Brain microvascular endothelial cell (primary cell): ENCODE data around the gene RBM23.
"Not testable (repeated sequence)": the region's sequence is repeated elsewhere in the genome, so short reads cannot be mapped to it uniquely, and the experiment has no call there.

ENCODE experiments used
- DNase-seq: peaks from one replicate; pipeline ENCODE4 v3.0.0-alpha.2; 2020
- H3K27ac ChIP-seq: fragments of 250-450 bp; sonication (Bioruptor Pico); 2 replicates; pipeline ENCODE4 v1.5.1; 2020; ENCODE audit warnings: mild to moderate bottlenecking, moderate library complexity
- H3K27me3 ChIP-seq: fragments of 250-450 bp; sonication (Bioruptor Pico); replicated peaks from 2 replicates; pipeline ENCODE4 v1.5.1; 2020; ENCODE audit warnings: mild to moderate bottlenecking
- H3K36me3 ChIP-seq: fragments of 250-450 bp; sonication (Bioruptor Pico); replicated peaks from 2 replicates; pipeline ENCODE4 v1.5.1; 2020; ENCODE audit warnings: mild to moderate bottlenecking
- H3K4me3 ChIP-seq: 2 replicates; pipeline ENCODE4 v1.5.1; 2011; ENCODE audit warnings: low read depth, mild to moderate bottlenecking, control low read depth, low read length, moderate library complexity
- CTCF ChIP-seq: IDR thresholded peaks from 2 replicates; pipeline ENCODE4 v1.5.1; 2011; ENCODE audit warnings: low read depth, mild to moderate bottlenecking, moderate library complexity, low read length, control low read depth, inconsistent platforms; ENCODE audit errors: missing control alignments
- in situ Hi-C: cut with HindIII; loops from 2 replicates; pipeline ENCODE4 v1.10.0; 2017; ENCODE audit warnings: low sequenced_read_pairs, low pct_ligation_motif_present

Gene RBM23

GRCh38 chr14:22952418-22952817 lies 33.5 kb upstream of the RBM23 start:
- DNase-seq = no peak
- Histone ChIP-seq H3K27ac (no peak overlapping the region), H3K4me3 (no peak overlapping the region), H3K36me3 (peaks cover 2% of the 10 kb centered on the region), H3K27me3 (no peaks in the 10 kb centered on the region)
- in situ Hi-C loops = no loop called here
- no peak for TF ChIP-seq CTCF

- H3K27me3 ChIP-seq, in situ Hi-C loops, DNase-seq: not testable (repeated sequence)
These were observed 32.8 kb upstream of the RBM23 start for GRCh38 chr14:22951795-22952194.

GRCh38 chr14:22945642-22946041 lies 26.7 kb upstream of the RBM23 start:
- TF ChIP-seq CTCF = no peak
- Histone ChIP-seq H3K27me3 (no peaks in the 10 kb centered on the region), H3K4me3 (no peak overlapping the region), H3K27ac (no peak overlapping the region), H3K36me3 (no peaks in the 10 kb centered on the region)
- no peak for DNase-seq
- in situ Hi-C loops = no loop called here

More at GRCh38 chr14:22951795-22952194, 32.8 kb upstream of the RBM23 start:
- not testable (repeated sequence) for H3K27ac ChIP-seq, H3K36me3 ChIP-seq, H3K4me3 ChIP-seq

GRCh38 chr14:22939684-22940083 lies 20.7 kb upstream of the RBM23 start:
- Histone ChIP-seq H3K27me3 (no peaks in the 10 kb centered on the region), H3K36me3 (no peaks in the 10 kb centered on the region), H3K27ac (no peak overlapping the region), H3K4me3 (no peak overlapping the region)
- TF ChIP-seq CTCF = no peak
- in situ Hi-C loops = no loop called here
- peak; percentile 27 for DNase-seq

- Histone ChIP-seq H3K27me3 (no peaks in the 10 kb centered on the region), H3K4me3 (no peak overlapping the region), H3K36me3 (no peaks in the 10 kb centered on the region), H3K27ac (no peak overlapping the region)
- in situ Hi-C loops = no loop called here
- no peak for TF ChIP-seq CTCF
- DNase-seq = no peak
These were observed 16.2 kb upstream of the RBM23 start for GRCh38 chr14:22935156-22935555.

- no peaks in the 10 kb centered on the region for H3K27me3 ChIP-seq
- in situ Hi-C loops = no loop called here
- no peak for TF ChIP-seq CTCF
These were observed 13.2 kb upstream of the RBM23 start for GRCh38 chr14:22932146-22932545.

More at GRCh38 chr14:22932146-22932545, 13.2 kb upstream of the RBM23 start:
- H3K36me3 ChIP-seq = peaks cover 3% of the 10 kb centered on the region
- DNase-seq = no peak
- no peak overlapping the region for H3K27ac ChIP-seq
- H3K4me3 ChIP-seq = no peak overlapping the region
